Mesodermal cell (in vitro differentiated cells): Measurements from ENCODE around the gene RHOC.

Experiments
- H3K27ac ChIP-seq: 2 replicates; pipeline ENCODE4 v1.7.0; 2013; ENCODE audit warnings: mild to moderate bottlenecking, low read depth, low read length, moderate library complexity; ENCODE audit not compliant: severe bottlenecking
- H3K36me3 ChIP-seq: 2 replicates; pipeline ENCODE4 v1.7.1; 2013; ENCODE audit warnings: mild to moderate bottlenecking, low read length, moderate library complexity; ENCODE audit not compliant: control insufficient read depth, insufficient read depth
- H3K4me1 ChIP-seq: one replicate; pipeline ENCODE4 v1.7.1; 2013; ENCODE audit warnings: mild to moderate bottlenecking, low read length; ENCODE audit not compliant: insufficient read depth, control insufficient read depth, poor library complexity, severe bottlenecking
- H3K4me3 ChIP-seq: 2 replicates; pipeline ENCODE4 v1.7.0; 2013; ENCODE audit warnings: low read length, control low read depth, mild to moderate bottlenecking; ENCODE audit not compliant: insufficient read depth, poor library complexity, severe bottlenecking; ENCODE audit errors: extremely low read depth
- H3K9me3 ChIP-seq: 2 replicates; pipeline ENCODE4 v1.7.1; 2013; ENCODE audit warnings: mild to moderate bottlenecking, low read length, moderate library complexity; ENCODE audit not compliant: control insufficient read depth
- WGBS, 2 experiments: methylation state at CpG; one replicate each; pipeline ENCODE4 v1.1.5; 2013; ENCODE audit warnings: missing lambda C conversion rate in 2 of 2; ENCODE audit not compliant: insufficient coverage in 2 of 2; 5-methylcytosine and 5-hydroxymethylcytosine counted together

Gene RHOC

DNA sequence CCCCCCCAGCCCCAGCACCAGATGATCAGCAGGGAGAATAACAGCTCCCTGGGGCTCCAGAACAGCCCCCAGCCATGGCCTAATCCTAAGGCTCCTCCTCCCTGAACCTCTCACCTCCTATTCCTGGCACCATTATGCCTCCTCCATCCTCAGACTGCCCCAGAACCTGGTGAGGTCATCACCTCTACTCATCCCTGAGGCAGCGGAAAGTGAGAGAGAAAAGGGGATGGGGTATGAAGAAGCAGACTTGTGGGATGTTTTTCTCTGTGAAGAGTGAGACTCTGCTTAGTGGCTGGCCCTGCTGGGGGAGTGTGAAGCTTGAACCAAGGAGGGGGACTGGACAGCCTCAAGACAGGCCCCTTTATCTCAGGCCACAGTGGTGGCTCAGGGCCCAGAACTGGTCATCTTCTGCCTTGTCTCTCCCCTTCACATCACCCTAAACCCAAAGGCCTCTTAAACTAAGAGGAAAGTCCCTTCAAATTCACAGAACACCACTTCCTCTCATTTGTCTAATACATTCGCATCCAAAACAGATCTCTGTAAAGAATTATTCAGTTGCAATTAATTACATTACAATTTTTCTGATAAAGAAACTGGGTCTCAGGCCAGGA, 10.4 kb upstream of the RHOC start:
- H3K9me3 ChIP-seq: no peaks in the 10 kb centered on the region
- H3K27ac ChIP-seq: no peak overlapping the region
- H3K36me3 ChIP-seq: no peaks in the 10 kb centered on the region
- no CpG with 5 or more reads among the region's 2 CpGs for whole genome bisulfite sequencing, 2 experiments
- peaks cover 13% of the 10 kb centered on the region for H3K4me1 ChIP-seq
- H3K4me3 ChIP-seq: no peak overlapping the region

DNA sequence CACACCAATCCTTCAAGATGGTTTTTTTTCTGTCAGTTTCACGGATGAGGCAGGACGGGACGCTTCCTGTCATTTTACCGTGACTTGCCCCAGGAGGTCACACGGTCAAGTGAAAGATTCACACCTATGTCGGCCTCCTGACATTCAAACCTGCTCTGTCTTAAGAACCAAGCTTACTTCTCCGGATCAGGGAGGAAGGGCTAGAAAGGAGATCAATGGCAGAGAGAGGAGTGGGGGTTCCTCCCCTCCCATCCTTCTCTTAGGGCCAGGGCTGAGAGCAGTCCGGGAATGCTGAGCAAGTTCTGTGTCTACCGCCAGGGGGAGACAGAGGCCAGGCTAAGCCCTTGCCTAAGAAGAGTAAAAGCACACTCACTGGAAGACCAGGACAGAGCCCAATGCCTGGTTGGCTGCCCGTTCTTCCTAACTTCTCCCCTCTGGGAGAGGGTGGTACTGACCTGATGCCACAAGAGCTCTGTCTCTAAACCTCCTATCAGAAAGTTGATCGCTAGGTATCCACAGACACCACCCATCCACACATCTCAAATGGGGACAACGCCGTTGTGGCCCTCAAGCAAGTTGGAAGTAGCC, 9.3 kb upstream of the RHOC start:
- WGBS, 2 experiments: 8 to 20% methylated on average over 4 to 12 of the region's 13 CpGs
- H3K27ac ChIP-seq: no peak overlapping the region
- peak overlapping the region; percentile 56 for H3K4me3 ChIP-seq

GRCh38 chr1:112715264-112716053, 8.5 kb upstream of the RHOC start, which contains the start of gene PPM1J:
Gene PPM1J (minus strand): TSS chr1:112715332. CDS start chr1:112715301, 31 bp downstream.
- Histone ChIP-seq H3K36me3 (no peaks in the 10 kb centered on the region), H3K4me1 (peaks cover 20% of the 10 kb centered on the region), H3K9me3 (no peaks in the 10 kb centered on the region), H3K4me3 (peak within 1 kb of the TSS; percentile 56), H3K27ac (no peak within 1 kb of the TSS)
- WGBS, 2 experiments: 0 to 1% methylated on average over 29 to 44 of the region's 51 CpGs

More for the DNA sequence above, 9.3 kb upstream of the RHOC start:
- H3K36me3 ChIP-seq: no peaks in the 10 kb centered on the region
- peaks cover 17% of the 10 kb centered on the region for H3K4me1 ChIP-seq
- no peaks in the 10 kb centered on the region for H3K9me3 ChIP-seq

- Histone ChIP-seq H3K36me3 (no peaks in the 10 kb centered on the region), H3K4me1 (peaks cover 20% of the 10 kb centered on the region), H3K4me3 (peak overlapping the region; percentile 56), H3K9me3 (no peaks in the 10 kb centered on the region), H3K27ac (no peak overlapping the region)
- 0% methylated on average over 50 to 67 of the region's 86 CpGs for WGBS, 2 experiments
These were observed 7.7 kb upstream of the RHOC start for GRCh38 chr1:112714313-112715263.

GRCh38 chr1:112713466-112714312, 6.8 kb upstream of the RHOC start:
- Histone ChIP-seq H3K4me1 (peaks cover 20% of the 10 kb centered on the region), H3K36me3 (no peaks in the 10 kb centered on the region), H3K4me3 (peak overlapping the region; percentile 56), H3K27ac (no peak overlapping the region), H3K9me3 (no peaks in the 10 kb centered on the region)
- WGBS, 2 experiments: 28 to 89% methylated on average over 3 to 7 of the region's 14 CpGs

DNA sequence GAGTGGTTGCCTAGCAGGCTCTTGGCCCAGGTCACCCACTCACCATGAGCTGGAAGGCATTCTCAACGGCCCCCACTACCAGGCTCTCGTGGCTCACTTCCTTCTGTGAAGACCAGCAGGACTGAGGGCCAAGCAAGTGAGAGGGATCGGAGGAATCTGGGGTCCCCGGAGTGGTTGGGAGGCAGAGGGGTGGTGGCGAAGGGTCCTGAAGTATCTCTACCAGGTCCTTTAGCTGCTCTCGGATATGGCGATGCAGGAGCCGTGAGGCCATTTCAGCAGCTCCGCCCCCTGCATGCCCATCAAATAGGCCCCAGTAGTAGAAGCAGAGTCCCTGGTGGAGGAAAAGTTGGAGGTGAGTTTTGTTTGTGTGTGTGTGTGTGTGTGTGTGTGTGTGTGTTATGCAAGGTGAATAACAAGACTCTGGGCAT, 5.8 kb upstream of the RHOC start:
- no peak overlapping the region for H3K27ac ChIP-seq
- no peak overlapping the region for H3K4me3 ChIP-seq
- no peaks in the 10 kb centered on the region for H3K9me3 ChIP-seq
- WGBS, 2 experiments: 71 to 90% methylated on average over 7 to 8 of the region's 9 CpGs
- no peaks in the 10 kb centered on the region for H3K36me3 ChIP-seq
- H3K4me1 ChIP-seq: peaks cover 24% of the 10 kb centered on the region

DNA sequence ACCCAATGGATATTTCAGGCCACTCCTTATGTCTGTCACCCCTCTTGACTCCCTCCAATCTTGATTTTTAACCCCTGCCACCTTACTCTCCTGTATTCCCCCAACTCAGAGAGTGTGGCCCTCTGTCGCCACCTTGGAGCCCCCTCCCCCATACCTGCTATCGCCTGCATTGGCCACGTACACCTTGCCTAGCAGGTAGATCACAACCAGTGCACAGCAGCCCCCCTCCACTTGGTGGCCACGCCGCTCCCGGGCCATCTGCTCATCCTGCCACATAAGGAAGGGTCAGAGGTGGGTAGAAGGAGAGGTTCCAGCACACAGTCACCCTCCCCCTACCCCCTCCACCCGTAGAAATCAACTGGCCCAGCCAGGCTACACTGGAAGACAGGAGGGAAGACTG, 5.3 kb upstream of the RHOC start:
- Histone ChIP-seq H3K36me3 (no peaks in the 10 kb centered on the region), H3K4me3 (no peak overlapping the region), H3K4me1 (peaks cover 26% of the 10 kb centered on the region), H3K27ac (no peak overlapping the region), H3K9me3 (no peaks in the 10 kb centered on the region)
- 100% methylated on average over 2 of the region's 7 CpGs; no CpG with 5 or more reads in 1 of the 2 experiments for WGBS, 2 experiments

DNA sequence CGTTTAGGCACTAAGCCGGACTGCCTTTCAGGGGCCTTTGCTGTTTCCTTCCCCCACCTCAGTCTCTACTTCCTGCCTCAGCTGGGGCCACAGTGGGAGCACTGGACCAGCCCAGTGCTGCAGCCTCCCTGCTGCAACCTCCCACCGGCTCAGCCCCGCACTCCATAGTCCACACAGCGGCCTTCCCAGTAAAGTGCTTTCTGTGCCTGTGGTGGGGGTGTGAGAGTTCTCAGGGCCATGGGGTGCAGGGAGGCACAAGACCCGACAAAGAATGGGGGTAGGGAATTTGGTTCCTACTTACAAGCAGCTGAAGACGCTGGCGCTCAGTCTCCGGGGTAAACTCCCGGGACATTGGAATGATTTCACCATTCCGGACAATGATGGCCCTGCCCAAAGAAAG, 4.7 kb upstream of the RHOC start:
- Histone ChIP-seq H3K4me3 (no peak overlapping the region), H3K36me3 (no peaks in the 10 kb centered on the region), H3K27ac (no peak overlapping the region), H3K9me3 (no peaks in the 10 kb centered on the region), H3K4me1 (peaks cover 26% of the 10 kb centered on the region)
- 68 to 81% methylated on average over 6 to 8 of the region's 11 CpGs for WGBS, 2 experiments

GRCh38 chr1:112711041-112711440, 4.1 kb upstream of the RHOC start:
- H3K27ac ChIP-seq: no peak overlapping the region
- H3K36me3 ChIP-seq: no peaks in the 10 kb centered on the region
- H3K4me3 ChIP-seq: no peak overlapping the region
- H3K9me3 ChIP-seq: no peaks in the 10 kb centered on the region
- peaks cover 24% of the 10 kb centered on the region for H3K4me1 ChIP-seq
- 70 to 76% methylated on average over 4 to 6 of the region's 7 CpGs for WGBS, 2 experiments
